Panc1 (cell line): ENCODE results near the gene CYS1. TPM values are rescaled to one million over a fixed set of nuclear protein-coding genes. Genes with fewer than 3 reads are reported as not detected.

Experiments
- ATAC-seq: fragments of 200-7000 bp; cut with Tn5 transposase; 2 replicates; pipeline ENCODE4 v1.9.1; 2020; ENCODE audit warnings: mild to moderate bottlenecking, moderate library complexity
- BruUV-seq: library from RNA; stranded (reverse); fragments of 400-500 nt; replicated peaks from 2 replicates; lab custom pipeline; 2021; lab: Mats Ljungman, UMichigan
- CTCF ChIA-PET: fragments of 300-600 bp; sonication (Branson Sonifier 250); formaldehyde crosslinking; loops from one replicate; lab custom pipeline; 2022; ENCODE audit warnings: antibody characterized with exemption; lab: Charles Lee
- POLR2A ChIA-PET: fragments of 300-600 bp; sonication (Branson Sonifier 250); formaldehyde crosslinking; loops from one replicate; lab custom pipeline; 2022; ENCODE audit warnings: antibody characterized with exemption; lab: Charles Lee
- DNase-seq: peaks from one replicate; pipeline ENCODE4 v3.0.0-alpha.2; 2010; ENCODE audit warnings: low read depth, low spot score
- H3K27ac ChIP-seq: 2 replicates; pipeline ENCODE4 v1.5.1; 2011; ENCODE audit warnings: mild to moderate bottlenecking, low read length, inconsistent platforms
- H3K27me3 ChIP-seq: fragments of 200-500 bp; sonication (Bioruptor generic); 2 replicates; pipeline ENCODE4 v1.6.0; 2014; ENCODE audit warnings: low read length, inconsistent platforms; ENCODE audit not compliant: control insufficient read depth, insufficient read depth
- H3K36me3 ChIP-seq: fragments of 200-500 bp; sonication (Bioruptor generic); 2 replicates; pipeline ENCODE4 v1.5.1; 2014; ENCODE audit warnings: inconsistent platforms, mild to moderate bottlenecking, low read length, moderate library complexity; ENCODE audit not compliant: control insufficient read depth, insufficient read depth
- H3K4me1 ChIP-seq: 2 replicates; pipeline ENCODE4 v1.5.1; 2011; ENCODE audit warnings: inconsistent platforms, mild to moderate bottlenecking, low read length, moderate library complexity; ENCODE audit not compliant: control insufficient read depth, insufficient read depth
- H3K4me3 ChIP-seq, 2 experiments: 2 replicates each; pipeline ENCODE4 v1.5.1; 2011 to 2012; ENCODE audit warnings: low read depth in 2 of 2, low read length in 2 of 2, mild to moderate bottlenecking in 2 of 2, inconsistent platforms in 1 of 2, moderate library complexity in 1 of 2
- H3K9me3 ChIP-seq: fragments of 200-500 bp; sonication (Bioruptor generic); 2 replicates; pipeline ENCODE4 v1.5.1; 2014; ENCODE audit warnings: low read depth, mild to moderate bottlenecking, inconsistent platforms, low read length, moderate library complexity; ENCODE audit not compliant: control insufficient read depth, insufficient read depth
- POLR2AphosphoS5 ChIP-seq: IDR thresholded peaks from 2 replicates; pipeline ENCODE4 v1.6.1; 2012; ENCODE audit warnings: mild to moderate bottlenecking, low read depth, low read length, moderate library complexity
- SIN3A ChIP-seq: IDR thresholded peaks from 2 replicates; pipeline ENCODE4 v1.6.1; 2012; ENCODE audit warnings: low read depth, mild to moderate bottlenecking, low read length, moderate library complexity, borderline replicate concordance; ENCODE audit not compliant: insufficient read depth
- TCF7L2 ChIP-seq: IDR thresholded peaks from 2 replicates; pipeline ENCODE4 v1.6.1; 2011; ENCODE audit warnings: mild to moderate bottlenecking, low read depth, low read length, inconsistent platforms
- in situ Hi-C: cut with HindIII; loops from 2 replicates; pipeline ENCODE4 v1.10.0; 2016; ENCODE audit warnings: low sequenced_read_pairs, low pct_unique_long_range_greater_than_20kb
- intact Hi-C: fragments of 100-400 bp; cut with micrococcal nuclease; formaldehyde crosslinking; loops from one replicate; pipeline ENCODE4 v1.10.0; 2022; ENCODE audit not compliant: unreplicated experiment
- total RNA-seq: library from RNA; stranded (reverse); gene quantifications from one replicate; pipeline ENCODE4 v1.2.1, GENCODE V29; 2021; ENCODE audit not compliant: unreplicated experiment
- TF ChIP-seq, protein P1 (sequence below), 2 experiments: IDR thresholded peaks; 2 replicates each; pipeline ENCODE4 v1.6.1; 2011 to 2012; ENCODE audit warnings: low read depth in 2 of 2, control low read depth in 1 of 2, low read length in 1 of 2, mild to moderate bottlenecking in 1 of 2, moderate library complexity in 1 of 2; ENCODE audit not compliant: insufficient read depth in 1 of 2
- TF ChIP-seq, protein P2 (sequence below): fragments of 450-650 bp; IDR thresholded peaks from 2 replicates; pipeline ENCODE4 v1.5.1; 2017; ENCODE audit warnings: mild to moderate bottlenecking

Gene CYS1
- total RNA-seq, 1 experiment from 2014 or later = 20.4 TPM

DNA sequence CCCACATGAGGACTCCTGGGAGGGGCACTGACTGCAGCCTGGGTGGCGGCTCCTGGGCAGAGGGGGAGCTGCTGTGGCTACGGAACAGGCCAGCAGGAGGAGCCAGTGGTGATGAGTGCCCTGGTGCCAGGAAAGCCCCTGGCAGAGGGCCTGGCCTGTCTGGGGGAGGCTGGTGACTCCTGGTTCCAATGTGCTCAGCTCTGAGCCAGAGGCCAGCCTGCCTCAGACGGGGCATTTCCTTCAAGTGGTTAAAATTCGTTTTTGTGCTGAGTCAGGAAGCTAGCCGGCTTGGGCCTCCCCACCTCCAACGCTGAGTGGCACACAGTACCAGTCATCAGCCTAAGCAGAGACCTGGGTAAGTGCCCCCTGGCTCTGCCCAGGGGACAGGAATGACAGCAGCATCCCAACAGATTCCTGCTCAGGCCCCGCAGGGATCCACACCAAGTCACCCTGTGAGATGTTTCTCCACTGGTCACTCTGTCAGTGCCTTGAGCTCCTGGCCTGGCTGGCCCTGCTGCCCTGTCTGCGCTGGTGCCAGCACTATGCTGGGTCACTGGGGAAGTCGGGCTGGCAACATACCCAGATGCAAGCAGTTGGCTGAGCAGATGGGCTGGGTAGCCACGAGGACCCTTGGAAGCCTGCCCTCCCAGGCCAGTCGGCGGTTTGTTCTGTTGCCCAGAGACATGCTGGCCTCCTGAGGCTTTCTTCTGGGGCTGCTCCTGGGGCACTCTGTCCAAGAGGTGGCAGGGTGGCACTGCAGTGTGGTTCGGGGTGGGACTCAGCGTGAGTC lies 43.9 kb downstream of the CYS1 start:
- Histone ChIP-seq H3K36me3 (no peaks in the 10 kb centered on the region), H3K4me1 (peaks cover 12% of the 10 kb centered on the region), H3K27me3 (no peaks in the 10 kb centered on the region), H3K27ac (peak overlapping the region; percentile 85), H3K9me3 (no peaks in the 10 kb centered on the region), H3K4me3 (no peak overlapping the region)
- TF ChIP-seq POLR2AphosphoS5 (peak; percentile 35; the same call in 1 of the 2 replicates), TCF7L2 (no peak), SIN3A (no peak)
- TF ChIP-seq, protein P1, sequence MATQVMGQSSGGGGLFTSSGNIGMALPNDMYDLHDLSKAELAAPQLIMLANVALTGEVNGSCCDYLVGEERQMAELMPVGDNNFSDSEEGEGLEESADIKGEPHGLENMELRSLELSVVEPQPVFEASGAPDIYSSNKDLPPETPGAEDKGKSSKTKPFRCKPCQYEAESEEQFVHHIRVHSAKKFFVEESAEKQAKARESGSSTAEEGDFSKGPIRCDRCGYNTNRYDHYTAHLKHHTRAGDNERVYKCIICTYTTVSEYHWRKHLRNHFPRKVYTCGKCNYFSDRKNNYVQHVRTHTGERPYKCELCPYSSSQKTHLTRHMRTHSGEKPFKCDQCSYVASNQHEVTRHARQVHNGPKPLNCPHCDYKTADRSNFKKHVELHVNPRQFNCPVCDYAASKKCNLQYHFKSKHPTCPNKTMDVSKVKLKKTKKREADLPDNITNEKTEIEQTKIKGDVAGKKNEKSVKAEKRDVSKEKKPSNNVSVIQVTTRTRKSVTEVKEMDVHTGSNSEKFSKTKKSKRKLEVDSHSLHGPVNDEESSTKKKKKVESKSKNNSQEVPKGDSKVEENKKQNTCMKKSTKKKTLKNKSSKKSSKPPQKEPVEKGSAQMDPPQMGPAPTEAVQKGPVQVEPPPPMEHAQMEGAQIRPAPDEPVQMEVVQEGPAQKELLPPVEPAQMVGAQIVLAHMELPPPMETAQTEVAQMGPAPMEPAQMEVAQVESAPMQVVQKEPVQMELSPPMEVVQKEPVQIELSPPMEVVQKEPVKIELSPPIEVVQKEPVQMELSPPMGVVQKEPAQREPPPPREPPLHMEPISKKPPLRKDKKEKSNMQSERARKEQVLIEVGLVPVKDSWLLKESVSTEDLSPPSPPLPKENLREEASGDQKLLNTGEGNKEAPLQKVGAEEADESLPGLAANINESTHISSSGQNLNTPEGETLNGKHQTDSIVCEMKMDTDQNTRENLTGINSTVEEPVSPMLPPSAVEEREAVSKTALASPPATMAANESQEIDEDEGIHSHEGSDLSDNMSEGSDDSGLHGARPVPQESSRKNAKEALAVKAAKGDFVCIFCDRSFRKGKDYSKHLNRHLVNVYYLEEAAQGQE (IDR thresholded peaks at IDR 0.05; ENCODE audit: insufficient read depth in 1 of 2, low read depth in 2 of 2, low read length in 1 of 2) = no peak
- TF ChIP-seq, protein P2, sequence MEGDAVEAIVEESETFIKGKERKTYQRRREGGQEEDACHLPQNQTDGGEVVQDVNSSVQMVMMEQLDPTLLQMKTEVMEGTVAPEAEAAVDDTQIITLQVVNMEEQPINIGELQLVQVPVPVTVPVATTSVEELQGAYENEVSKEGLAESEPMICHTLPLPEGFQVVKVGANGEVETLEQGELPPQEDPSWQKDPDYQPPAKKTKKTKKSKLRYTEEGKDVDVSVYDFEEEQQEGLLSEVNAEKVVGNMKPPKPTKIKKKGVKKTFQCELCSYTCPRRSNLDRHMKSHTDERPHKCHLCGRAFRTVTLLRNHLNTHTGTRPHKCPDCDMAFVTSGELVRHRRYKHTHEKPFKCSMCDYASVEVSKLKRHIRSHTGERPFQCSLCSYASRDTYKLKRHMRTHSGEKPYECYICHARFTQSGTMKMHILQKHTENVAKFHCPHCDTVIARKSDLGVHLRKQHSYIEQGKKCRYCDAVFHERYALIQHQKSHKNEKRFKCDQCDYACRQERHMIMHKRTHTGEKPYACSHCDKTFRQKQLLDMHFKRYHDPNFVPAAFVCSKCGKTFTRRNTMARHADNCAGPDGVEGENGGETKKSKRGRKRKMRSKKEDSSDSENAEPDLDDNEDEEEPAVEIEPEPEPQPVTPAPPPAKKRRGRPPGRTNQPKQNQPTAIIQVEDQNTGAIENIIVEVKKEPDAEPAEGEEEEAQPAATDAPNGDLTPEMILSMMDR = peak; percentile 84
- ATAC-seq (peak; percentile 89), DNase-seq (peak; percentile 17)
- intact Hi-C loops = no loop called here
- POLR2A ChIA-PET = no interaction called here
- in situ Hi-C loops = no loop called here
- BruUV-seq = no TSS peak
- CTCF ChIA-PET = interaction anchor here (0.5 to 1.9 kb wide), 4 partner anchors 10 to 52 kb away, joined by 3 to 10 read pairs (median 4); no protein-coding TSS in a partner anchor

DNA sequence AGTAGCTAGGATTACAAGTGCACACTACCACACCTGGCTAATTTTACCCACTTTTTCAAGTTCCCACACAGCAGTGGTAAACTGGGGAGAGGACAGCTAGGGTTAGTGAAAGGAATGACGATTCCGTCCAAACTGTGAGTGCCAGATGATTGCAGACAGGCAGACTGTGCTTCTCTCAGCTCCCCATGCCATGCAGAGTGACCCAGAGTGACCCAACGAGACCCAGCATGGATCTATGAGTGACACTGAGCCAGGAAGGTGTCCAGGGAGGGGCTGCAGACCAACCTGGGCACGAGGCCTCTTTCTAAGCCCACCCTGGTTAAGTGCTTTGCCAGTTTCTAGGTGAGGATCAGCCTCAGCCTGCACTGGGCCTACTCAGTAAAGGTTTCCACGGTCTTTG lies 44.6 kb downstream of the CYS1 start:
- intact Hi-C loops = no loop called here
- POLR2A ChIA-PET = no interaction called here
- DNase-seq (no peak), ATAC-seq (no peak; the same call in 1 of the 2 replicates)
- Histone ChIP-seq H3K27ac (peak overlapping the region; percentile 85), H3K36me3 (no peaks in the 10 kb centered on the region), H3K9me3 (no peaks in the 10 kb centered on the region), H3K27me3 (no peaks in the 10 kb centered on the region), H3K4me1 (peaks cover 12% of the 10 kb centered on the region), H3K4me3 (no peak overlapping the region)
- in situ Hi-C loops = no loop called here
- CTCF ChIA-PET = interaction anchor here (0.8 to 1.9 kb wide), 3 partner anchors 11 to 190 kb away, joined by 3 to 10 read pairs (median 4); no protein-coding TSS in a partner anchor
- no TSS peak for BruUV-seq
- TF ChIP-seq TCF7L2 (no peak), POLR2AphosphoS5 (no peak), SIN3A (no peak)
- TF ChIP-seq, protein P2 = no peak
- TF ChIP-seq, protein P1 (IDR thresholded peaks at IDR 0.05; ENCODE audit: insufficient read depth in 1 of 2, low read depth in 2 of 2, low read length in 1 of 2) = no peak
